ENCODE measurements around the gene L3HYPDH.
A peak's percentile ranks its signal among the peaks of the same experiment; 100 is the strongest.
"Not testable (repeated sequence)": the region's sequence is repeated elsewhere in the genome, so short reads cannot be mapped to it uniquely, and the experiment has no call there.

L3HYPDH gene

GRCh38 chr14:59475709-59476108 lies 8.5 kb downstream of the L3HYPDH start:
- DNase-seq = no peak

GRCh38 chr14:59474172-59474571 lies 10.0 kb downstream of the L3HYPDH start:
- DNase-seq = no peak

- no peak for DNase-seq
Observed at GRCh38 chr14:59465316-59466135, 18.7 kb downstream of the L3HYPDH start, which contains the start of gene GPR135. GPR135 (minus strand) TSS chr14:59465380; CDS start chr14:59465226, 154 bp downstream.

GRCh38 chr14:59464486-59465315 lies 19.5 kb downstream of the L3HYPDH start:
- DNase-seq = peak; percentile 11

- DNase-seq = no peak
Observed at GRCh38 chr14:59463787-59464485, 20.3 kb downstream of the L3HYPDH start.

- no peak for DNase-seq
Observed at GRCh38 chr14:59461891-59462290, 22.3 kb downstream of the L3HYPDH start.

GRCh38 chr14:59460378-59460777 lies 23.8 kb downstream of the L3HYPDH start:
- no peak for DNase-seq

- DNase-seq = no peak
Observed at GRCh38 chr14:59458486-59458885, 25.7 kb downstream of the L3HYPDH start.

- no peak for DNase-seq
Observed at GRCh38 chr14:59455411-59455810, 28.8 kb downstream of the L3HYPDH start.

GRCh38 chr14:59454139-59454538 lies 30.1 kb downstream of the L3HYPDH start:
- no peak for DNase-seq

- DNase-seq = no peak
Observed at GRCh38 chr14:59451849-59452248, 32.4 kb downstream of the L3HYPDH start.

- no peak for DNase-seq
Observed at GRCh38 chr14:59450716-59451115, 33.5 kb downstream of the L3HYPDH start.

- not testable (repeated sequence) for DNase-seq
Observed at GRCh38 chr14:59448673-59449072, 35.5 kb downstream of the L3HYPDH start.

GRCh38 chr14:59439256-59439965 lies 44.8 kb downstream of the L3HYPDH start:
- DNase-seq = peak; percentile 32

GRCh38 chr14:59438195-59438647 lies 46.0 kb downstream of the L3HYPDH start:
- DNase-seq = peak; percentile 9

GRCh38 chr14:59435987-59436386 lies 48.2 kb downstream of the L3HYPDH start:
- peak; percentile 51 for DNase-seq

- DNase-seq = no peak
Observed at GRCh38 chr14:59435101-59435500, 49.1 kb downstream of the L3HYPDH start.

- no peak for DNase-seq
Observed at GRCh38 chr14:59429790-59430189, 54.4 kb downstream of the L3HYPDH start.

GRCh38 chr14:59428581-59429012 lies 55.6 kb downstream of the L3HYPDH start:
- DNase-seq = peak; percentile 63

GRCh38 chr14:59427653-59428580 lies 56.3 kb downstream of the L3HYPDH start:
- DNase-seq = no peak

GRCh38 chr14:59425322-59425935 lies 58.8 kb downstream of the L3HYPDH start:
- DNase-seq = peak; percentile 10

All from inflammatory macrophage treated with lipopolysaccharide for 4 hours (primary cell).